ENCODE data around the gene MISP. TPM values are rescaled to one million over a fixed set of nuclear protein-coding genes. Genes with fewer than 3 reads are reported as not detected.

Gene MISP
- total and polyA plus RNA-seq, 2 of the 13 experiments (the other 11 are each of a cell fraction or from before 2014, with no cell fraction given) = 0.67 to 1.3 TPM

DNA sequence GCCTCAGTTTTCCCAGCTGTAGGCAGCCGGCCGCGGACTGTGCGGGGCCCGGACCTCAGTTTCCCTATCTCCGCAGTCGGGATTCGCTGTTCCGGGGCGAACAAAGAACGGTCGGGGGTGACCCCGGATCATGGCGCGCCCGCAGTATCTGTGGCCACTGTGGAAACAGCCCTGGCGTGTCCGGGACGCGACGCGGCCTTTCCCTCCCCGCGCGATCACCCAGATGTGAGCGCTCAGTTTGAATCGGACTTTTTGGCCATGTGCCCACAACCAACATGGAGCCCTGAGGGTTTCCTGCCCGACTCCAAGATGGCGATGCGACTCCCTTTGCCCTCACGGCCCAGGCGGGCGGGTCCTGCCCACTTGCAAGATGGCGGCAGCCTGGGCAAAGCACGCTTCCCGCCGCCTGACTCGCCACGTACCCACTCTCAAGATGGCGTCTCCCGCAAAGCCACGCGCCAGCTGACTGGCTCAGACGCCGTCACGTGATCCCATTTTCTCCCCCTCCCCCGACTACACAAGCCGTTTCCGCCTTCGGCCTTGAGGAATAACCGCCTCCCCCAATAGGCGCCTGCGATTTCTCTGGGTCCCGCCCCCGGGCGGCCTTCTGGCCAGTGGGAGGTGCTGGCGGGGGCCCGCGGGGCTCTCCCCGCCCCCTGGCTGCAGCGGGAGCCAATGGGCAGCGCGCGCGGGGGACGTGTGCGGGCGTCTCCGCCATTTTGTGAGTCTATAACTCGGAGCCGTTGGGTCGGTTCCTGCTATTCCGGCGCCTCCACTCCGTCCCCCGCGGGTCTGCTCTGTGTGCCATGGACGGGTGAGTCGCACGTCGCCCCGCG is 46.0 kb downstream of the MISP start, which contains the start of gene PTBP1 (continued):
- TF ChIP-seq, protein P1, sequence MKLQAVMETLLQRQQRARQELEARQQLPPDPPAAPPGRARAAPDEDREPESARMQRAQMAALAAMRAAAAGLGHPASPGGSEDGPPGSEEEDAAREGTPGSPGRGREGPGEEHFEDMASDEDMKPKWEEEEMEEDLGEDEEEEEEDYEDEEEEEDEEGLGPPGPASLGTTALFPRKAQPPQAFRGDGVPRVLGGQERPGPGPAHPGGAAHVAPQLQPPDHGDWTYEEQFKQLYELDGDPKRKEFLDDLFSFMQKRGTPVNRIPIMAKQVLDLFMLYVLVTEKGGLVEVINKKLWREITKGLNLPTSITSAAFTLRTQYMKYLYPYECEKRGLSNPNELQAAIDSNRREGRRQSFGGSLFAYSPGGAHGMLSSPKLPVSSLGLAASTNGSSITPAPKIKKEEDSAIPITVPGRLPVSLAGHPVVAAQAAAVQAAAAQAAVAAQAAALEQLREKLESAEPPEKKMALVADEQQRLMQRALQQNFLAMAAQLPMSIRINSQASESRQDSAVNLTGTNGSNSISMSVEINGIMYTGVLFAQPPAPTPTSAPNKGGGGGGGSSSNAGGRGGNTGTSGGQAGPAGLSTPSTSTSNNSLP (IDR thresholded peaks at IDR 0.05; ENCODE audit: low read depth, low read length) = 0 out of 2 replicates have a peak, but pooled peaks have one; percentile 12
- TF ChIP-seq ZNF75D (CRISPR knock-in tag; IDR thresholded peaks at IDR 0.05; ENCODE audit: borderline replicate concordance) = no peak
- no peak for TF ChIP-seq ZNF615 (CRISPR knock-in tag; IDR thresholded peaks at IDR 0.05; ENCODE audit: borderline replicate concordance)
- TF ChIP-seq ZNF543 (CRISPR knock-in tag; IDR thresholded peaks at IDR 0.05) = 0 out of 2 replicates have a peak, but pooled peaks have one; percentile 19
- peak; percentile 80 for TF ChIP-seq RXRA (CRISPR knock-in tag; IDR thresholded peaks at IDR 0.05)
- no peak for TF ChIP-seq RFX3 (CRISPR knock-in tag; IDR thresholded peaks at IDR 0.05)
- TF ChIP-seq NPAS2 (CRISPR knock-in tag; IDR thresholded peaks at IDR 0.05; ENCODE audit: borderline replicate concordance) = no peak
- TF ChIP-seq, protein P2, sequence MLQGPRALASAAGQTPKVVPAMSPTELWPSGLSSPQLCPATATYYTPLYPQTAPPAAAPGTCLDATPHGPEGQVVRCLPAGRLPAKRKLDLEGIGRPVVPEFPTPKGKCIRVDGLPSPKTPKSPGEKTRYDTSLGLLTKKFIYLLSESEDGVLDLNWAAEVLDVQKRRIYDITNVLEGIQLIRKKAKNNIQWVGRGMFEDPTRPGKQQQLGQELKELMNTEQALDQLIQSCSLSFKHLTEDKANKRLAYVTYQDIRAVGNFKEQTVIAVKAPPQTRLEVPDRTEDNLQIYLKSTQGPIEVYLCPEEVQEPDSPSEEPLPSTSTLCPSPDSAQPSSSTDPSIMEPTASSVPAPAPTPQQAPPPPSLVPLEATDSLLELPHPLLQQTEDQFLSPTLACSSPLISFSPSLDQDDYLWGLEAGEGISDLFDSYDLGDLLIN (CRISPR knock-in tag; IDR thresholded peaks at IDR 0.05; ENCODE audit: borderline replicate concordance) = no peak; the same call in 1 of the 2 replicates
- TF ChIP-seq, protein P3, sequence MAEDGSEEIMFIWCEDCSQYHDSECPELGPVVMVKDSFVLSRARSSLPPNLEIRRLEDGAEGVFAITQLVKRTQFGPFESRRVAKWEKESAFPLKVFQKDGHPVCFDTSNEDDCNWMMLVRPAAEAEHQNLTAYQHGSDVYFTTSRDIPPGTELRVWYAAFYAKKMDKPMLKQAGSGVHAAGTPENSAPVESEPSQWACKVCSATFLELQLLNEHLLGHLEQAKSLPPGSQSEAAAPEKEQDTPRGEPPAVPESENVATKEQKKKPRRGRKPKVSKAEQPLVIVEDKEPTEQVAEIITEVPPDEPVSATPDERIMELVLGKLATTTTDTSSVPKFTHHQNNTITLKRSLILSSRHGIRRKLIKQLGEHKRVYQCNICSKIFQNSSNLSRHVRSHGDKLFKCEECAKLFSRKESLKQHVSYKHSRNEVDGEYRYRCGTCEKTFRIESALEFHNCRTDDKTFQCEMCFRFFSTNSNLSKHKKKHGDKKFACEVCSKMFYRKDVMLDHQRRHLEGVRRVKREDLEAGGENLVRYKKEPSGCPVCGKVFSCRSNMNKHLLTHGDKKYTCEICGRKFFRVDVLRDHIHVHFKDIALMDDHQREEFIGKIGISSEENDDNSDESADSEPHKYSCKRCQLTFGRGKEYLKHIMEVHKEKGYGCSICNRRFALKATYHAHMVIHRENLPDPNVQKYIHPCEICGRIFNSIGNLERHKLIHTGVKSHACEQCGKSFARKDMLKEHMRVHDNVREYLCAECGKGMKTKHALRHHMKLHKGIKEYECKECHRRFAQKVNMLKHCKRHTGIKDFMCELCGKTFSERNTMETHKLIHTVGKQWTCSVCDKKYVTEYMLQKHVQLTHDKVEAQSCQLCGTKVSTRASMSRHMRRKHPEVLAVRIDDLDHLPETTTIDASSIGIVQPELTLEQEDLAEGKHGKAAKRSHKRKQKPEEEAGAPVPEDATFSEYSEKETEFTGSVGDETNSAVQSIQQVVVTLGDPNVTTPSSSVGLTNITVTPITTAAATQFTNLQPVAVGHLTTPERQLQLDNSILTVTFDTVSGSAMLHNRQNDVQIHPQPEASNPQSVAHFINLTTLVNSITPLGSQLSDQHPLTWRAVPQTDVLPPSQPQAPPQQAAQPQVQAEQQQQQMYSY (CRISPR knock-in tag; IDR thresholded peaks at IDR 0.05) = no peak
- no peak for TF ChIP-seq ZNF44 (CRISPR knock-in tag; IDR thresholded peaks at IDR 0.05)
- no peak for TF ChIP-seq MZF1 (CRISPR knock-in tag; IDR thresholded peaks at IDR 0.05; ENCODE audit: borderline replicate concordance)
- TF ChIP-seq ZNF431 (CRISPR knock-in tag; IDR thresholded peaks at IDR 0.05; ENCODE audit: borderline replicate concordance, low read depth) = peak; percentile 63; the same call in 1 of the 2 replicates
- TF ChIP-seq, protein P4, sequence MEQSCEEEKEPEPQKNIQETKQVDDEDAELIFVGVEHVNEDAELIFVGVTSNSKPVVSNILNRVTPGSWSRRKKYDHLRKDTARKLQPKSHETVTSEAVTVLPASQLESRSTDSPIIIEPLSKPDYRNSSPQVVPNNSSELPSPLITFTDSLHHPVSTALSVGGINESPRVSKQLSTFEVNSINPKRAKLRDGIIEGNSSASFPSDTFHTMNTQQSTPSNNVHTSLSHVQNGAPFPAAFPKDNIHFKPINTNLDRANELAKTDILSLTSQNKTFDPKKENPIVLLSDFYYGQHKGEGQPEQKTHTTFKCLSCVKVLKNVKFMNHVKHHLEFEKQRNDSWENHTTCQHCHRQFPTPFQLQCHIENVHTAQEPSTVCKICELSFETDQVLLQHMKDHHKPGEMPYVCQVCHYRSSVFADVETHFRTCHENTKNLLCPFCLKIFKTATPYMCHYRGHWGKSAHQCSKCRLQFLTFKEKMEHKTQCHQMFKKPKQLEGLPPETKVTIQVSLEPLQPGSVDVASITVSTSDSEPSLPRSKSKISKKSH (CRISPR knock-in tag; IDR thresholded peaks at IDR 0.05; ENCODE audit: borderline replicate concordance) = peak; percentile 79; the same call in 1 of the 2 replicates
- TF ChIP-seq ZSCAN21 (CRISPR knock-in tag; IDR thresholded peaks at IDR 0.05; ENCODE audit: borderline replicate concordance) = peak; percentile 70; the same call in 1 of the 2 replicates
- 0 out of 2 replicates have a peak, but pooled peaks have one; percentile 11 for TF ChIP-seq ZNF547 (CRISPR knock-in tag; IDR thresholded peaks at IDR 0.05)
- TF ChIP-seq, protein P5, sequence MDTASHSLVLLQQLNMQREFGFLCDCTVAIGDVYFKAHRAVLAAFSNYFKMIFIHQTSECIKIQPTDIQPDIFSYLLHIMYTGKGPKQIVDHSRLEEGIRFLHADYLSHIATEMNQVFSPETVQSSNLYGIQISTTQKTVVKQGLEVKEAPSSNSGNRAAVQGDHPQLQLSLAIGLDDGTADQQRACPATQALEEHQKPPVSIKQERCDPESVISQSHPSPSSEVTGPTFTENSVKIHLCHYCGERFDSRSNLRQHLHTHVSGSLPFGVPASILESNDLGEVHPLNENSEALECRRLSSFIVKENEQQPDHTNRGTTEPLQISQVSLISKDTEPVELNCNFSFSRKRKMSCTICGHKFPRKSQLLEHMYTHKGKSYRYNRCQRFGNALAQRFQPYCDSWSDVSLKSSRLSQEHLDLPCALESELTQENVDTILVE (CRISPR knock-in tag; IDR thresholded peaks at IDR 0.05) = peak; percentile 89; the same call in 1 of the 2 replicates

Data from HepG2 (cell line).